Activated naive CD4-positive, alpha-beta T cell treated with Interleukin-2 at 50 U/mL for 16 hours (primary cell): Measurements from ENCODE around the gene ANO2.

Experiments used
- DNase-seq: peaks from one replicate; pipeline ENCODE4 v3.0.0-alpha.2; 2020

Gene ANO2

GRCh38 chr12:5807514-5808219 lies 137.4 kb downstream of the ANO2 start:
- no peak for DNase-seq

GRCh38 chr12:5807090-5807414 lies 138.0 kb downstream of the ANO2 start:
- no peak for DNase-seq

GRCh38 chr12:5806371-5807089 lies 138.5 kb downstream of the ANO2 start:
- DNase-seq = no peak

GRCh38 chr12:5803532-5803931 lies 141.5 kb downstream of the ANO2 start:
- no peak for DNase-seq

- DNase-seq = no peak
These were observed 146.6 kb downstream of the ANO2 start for GRCh38 chr12:5798242-5799015.

- DNase-seq = no peak
These were observed 147.4 kb downstream of the ANO2 start for GRCh38 chr12:5797661-5798060.

- no peak for DNase-seq
These were observed 148.2 kb downstream of the ANO2 start for GRCh38 chr12:5796959-5797225.

GRCh38 chr12:5796171-5796958 lies 148.7 kb downstream of the ANO2 start:
- no peak for DNase-seq

GRCh38 chr12:5794156-5794555 lies 150.9 kb downstream of the ANO2 start:
- no peak for DNase-seq

- DNase-seq = no peak
These were observed 152.7 kb downstream of the ANO2 start for GRCh38 chr12:5792343-5792742.

GRCh38 chr12:5789469-5789968 lies 155.5 kb downstream of the ANO2 start:
- DNase-seq = no peak

- DNase-seq = no peak
These were observed 157.2 kb downstream of the ANO2 start for GRCh38 chr12:5787828-5788227.

GRCh38 chr12:5785601-5786000 lies 159.5 kb downstream of the ANO2 start:
- no peak for DNase-seq

GRCh38 chr12:5784462-5785130 lies 160.5 kb downstream of the ANO2 start:
- no peak for DNase-seq

GRCh38 chr12:5783289-5783920 lies 161.7 kb downstream of the ANO2 start:
- no peak for DNase-seq

- no peak for DNase-seq
These were observed 164.5 kb downstream of the ANO2 start for GRCh38 chr12:5780536-5780935.

- DNase-seq = no peak
These were observed 165.7 kb downstream of the ANO2 start for GRCh38 chr12:5779401-5779800.

GRCh38 chr12:5778821-5779220 lies 166.2 kb downstream of the ANO2 start:
- no peak for DNase-seq

- no peak for DNase-seq
These were observed 167.6 kb downstream of the ANO2 start for GRCh38 chr12:5777451-5777850.

- DNase-seq = no peak
These were observed 169.0 kb downstream of the ANO2 start for GRCh38 chr12:5776091-5776490.

GRCh38 chr12:5773550-5773949 lies 171.5 kb downstream of the ANO2 start:
- no peak for DNase-seq

- DNase-seq = no peak
These were observed 173.3 kb downstream of the ANO2 start for GRCh38 chr12:5771756-5772155.
